Activated naive CD8-positive, alpha-beta T cell treated with anti-CD3 and anti-CD28 coated beads, Interleukin-2, amount 50 U/mL, for 24 hours (primary cell): Measurements from ENCODE around the gene BEST3.
A peak's percentile ranks its signal among the peaks of the same experiment; 100 is the strongest.

Experiments
- ATAC-seq: fragments of 150-1000 bp; cut with Tn5 transposase; one replicate; pipeline ENCODE4 v1.10.0; 2021
- DNase-seq: peaks from one replicate; pipeline ENCODE4 v3.0.0; 2021
- H3K27ac Mint-ChIP-seq: one replicate; pipeline ENCODE4 v1.8.0; 2021; ENCODE audit warnings: mild to moderate bottlenecking, mixed read lengths
- H3K27me3 Mint-ChIP-seq: one replicate; pipeline ENCODE4 v1.8.0; 2021; ENCODE audit warnings: mixed read lengths
- H3K36me3 Mint-ChIP-seq: one replicate; pipeline ENCODE4 v1.8.0; 2021; ENCODE audit warnings: low read depth, mixed read lengths
- H3K4me1 Mint-ChIP-seq: one replicate; pipeline ENCODE4 v1.8.0; 2021; ENCODE audit warnings: mixed read lengths
- H3K4me3 Mint-ChIP-seq: one replicate; pipeline ENCODE4 v1.8.0; 2021; ENCODE audit warnings: mild to moderate bottlenecking, moderate library complexity, mixed read lengths
- H3K9me3 Mint-ChIP-seq: one replicate; pipeline ENCODE4 v1.8.0; 2021; ENCODE audit warnings: mixed read lengths

Gene BEST3

GRCh38 chr12:69647178-69647577 lies 51.9 kb downstream of the BEST3 start:
- Mint-ChIP-seq H3K27me3 (peaks cover 5% of the 10 kb centered on the region), H3K9me3 (no peaks in the 10 kb centered on the region), H3K36me3 (no peaks in the 10 kb centered on the region), H3K4me1 (no peaks in the 10 kb centered on the region), H3K4me3 (no peak overlapping the region), H3K27ac (no peak overlapping the region)
- ATAC-seq (no peak), DNase-seq (no peak)

DNA sequence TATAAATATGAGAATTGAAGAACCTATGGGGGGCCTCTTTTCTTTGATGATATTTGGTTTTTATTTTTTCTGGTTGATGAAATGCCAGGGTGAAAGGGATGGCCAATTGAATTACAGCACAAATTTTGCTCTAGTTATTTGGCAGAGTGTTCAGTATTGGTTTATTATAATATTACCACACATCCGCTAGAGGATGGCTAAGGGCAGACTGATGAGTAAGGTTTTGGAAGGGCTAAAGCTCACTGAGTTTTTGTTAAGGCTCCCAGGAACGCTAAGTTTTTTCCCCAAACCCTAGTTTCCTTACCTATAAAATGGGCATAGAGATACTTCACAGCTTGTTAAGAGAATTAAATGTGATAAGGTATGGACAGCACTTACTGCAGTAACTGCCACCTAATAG lies 54.1 kb downstream of the BEST3 start:
- no peaks in the 10 kb centered on the region for H3K4me1 Mint-ChIP-seq
- H3K27me3 Mint-ChIP-seq: peaks cover 5% of the 10 kb centered on the region
- ATAC-seq: no peak
- no peaks in the 10 kb centered on the region for H3K9me3 Mint-ChIP-seq
- H3K27ac Mint-ChIP-seq: no peak overlapping the region
- DNase-seq: no peak
- H3K4me3 Mint-ChIP-seq: no peak overlapping the region
- H3K36me3 Mint-ChIP-seq: no peaks in the 10 kb centered on the region

- Mint-ChIP-seq H3K27ac (no peak overlapping the region), H3K9me3 (no peaks in the 10 kb centered on the region), H3K4me1 (peaks cover under 1% of the 10 kb centered on the region), H3K27me3 (peaks cover 6% of the 10 kb centered on the region), H3K4me3 (no peak overlapping the region), H3K36me3 (no peaks in the 10 kb centered on the region)
- ATAC-seq: no peak
- no peak for DNase-seq
Measured at GRCh38 chr12:69644511-69644910, 54.6 kb downstream of the BEST3 start.

DNA sequence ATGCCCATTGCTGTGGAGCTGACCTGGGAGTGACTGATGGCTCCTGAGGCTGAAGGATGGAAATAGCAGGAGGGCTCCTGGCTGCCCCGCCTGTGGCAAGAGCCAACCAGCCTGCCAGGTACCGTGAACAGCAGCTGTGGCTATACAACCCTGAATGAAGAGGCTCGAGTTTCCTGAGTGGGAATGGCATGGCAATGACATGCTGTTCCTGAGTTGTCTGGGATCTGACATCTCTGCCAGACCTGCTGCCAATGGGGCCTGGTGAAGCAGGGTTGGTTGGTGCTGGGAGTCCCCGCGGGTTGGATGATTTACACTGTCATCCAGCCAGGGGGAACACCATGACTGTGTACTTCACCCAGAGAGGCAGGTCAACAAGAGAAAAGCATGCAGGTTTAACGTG lies 56.6 kb downstream of the BEST3 start:
- DNase-seq (no peak), ATAC-seq (no peak)
- Mint-ChIP-seq H3K36me3 (no peaks in the 10 kb centered on the region), H3K4me1 (peaks cover 2% of the 10 kb centered on the region), H3K27ac (no peak overlapping the region), H3K27me3 (peaks cover 4% of the 10 kb centered on the region), H3K4me3 (no peak overlapping the region), H3K9me3 (no peaks in the 10 kb centered on the region)

GRCh38 chr12:69641546-69641945 lies 57.6 kb downstream of the BEST3 start:
- Mint-ChIP-seq H3K36me3 (no peaks in the 10 kb centered on the region), H3K4me3 (no peak overlapping the region), H3K9me3 (no peaks in the 10 kb centered on the region), H3K27ac (no peak overlapping the region), H3K4me1 (peaks cover 2% of the 10 kb centered on the region), H3K27me3 (peaks cover 2% of the 10 kb centered on the region)
- ATAC-seq (no peak), DNase-seq (no peak)

DNA sequence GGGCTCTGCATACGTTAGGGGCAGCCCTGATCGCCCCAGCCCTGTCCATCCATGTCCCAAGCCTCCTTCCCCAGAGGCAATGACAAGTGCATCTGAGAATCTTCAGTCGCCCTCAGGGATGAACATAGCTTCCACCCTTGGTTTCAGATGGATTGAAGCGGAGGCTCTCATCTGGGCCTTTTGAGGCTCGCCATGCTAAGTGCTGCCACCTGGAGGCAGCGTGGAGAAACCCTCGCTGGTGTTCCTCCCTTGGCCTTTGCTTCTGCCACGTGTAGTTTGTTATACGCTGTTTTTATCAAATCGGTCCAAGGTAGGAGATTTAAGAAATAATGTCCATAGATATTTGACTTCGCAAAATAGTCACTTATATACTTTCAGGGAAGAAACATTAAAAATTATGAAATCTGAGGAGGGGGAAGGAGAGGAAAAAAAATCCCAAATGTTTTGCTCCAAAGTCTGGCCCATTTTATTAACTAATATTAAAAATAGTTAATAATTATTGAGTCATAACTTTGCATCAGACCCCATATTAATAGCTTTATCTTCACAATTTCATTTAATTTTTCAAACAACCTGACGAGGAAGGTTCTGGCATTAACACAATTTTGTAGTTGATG lies 59.6 kb downstream of the BEST3 start:
- Mint-ChIP-seq H3K27ac (no peak overlapping the region), H3K9me3 (no peaks in the 10 kb centered on the region), H3K4me1 (peaks cover 2% of the 10 kb centered on the region), H3K27me3 (peaks cover 2% of the 10 kb centered on the region), H3K36me3 (no peaks in the 10 kb centered on the region), H3K4me3 (no peak overlapping the region)
- DNase-seq: peak; percentile 69
- ATAC-seq: peak; percentile 72

GRCh38 chr12:69633061-69633460 lies 66.0 kb downstream of the BEST3 start:
- Mint-ChIP-seq H3K9me3 (no peaks in the 10 kb centered on the region), H3K4me3 (no peak overlapping the region), H3K36me3 (no peaks in the 10 kb centered on the region), H3K27me3 (no peaks in the 10 kb centered on the region), H3K4me1 (no peaks in the 10 kb centered on the region), H3K27ac (no peak overlapping the region)
- ATAC-seq: no peak
- DNase-seq: no peak

- no peaks in the 10 kb centered on the region for H3K9me3 Mint-ChIP-seq
- no peaks in the 10 kb centered on the region for H3K4me1 Mint-ChIP-seq
- H3K4me3 Mint-ChIP-seq: no peak overlapping the region
- DNase-seq (no peak), ATAC-seq (no peak)
- no peak overlapping the region for H3K27ac Mint-ChIP-seq
- H3K36me3 Mint-ChIP-seq: no peaks in the 10 kb centered on the region
- no peaks in the 10 kb centered on the region for H3K27me3 Mint-ChIP-seq
Measured at GRCh38 chr12:69630191-69630590, 68.9 kb downstream of the BEST3 start.

- no peak overlapping the region for H3K27ac Mint-ChIP-seq
- no peaks in the 10 kb centered on the region for H3K36me3 Mint-ChIP-seq
- H3K27me3 Mint-ChIP-seq: no peaks in the 10 kb centered on the region
- H3K4me1 Mint-ChIP-seq: no peaks in the 10 kb centered on the region
- ATAC-seq: no peak
- no peaks in the 10 kb centered on the region for H3K9me3 Mint-ChIP-seq
- DNase-seq: no peak
- no peak overlapping the region for H3K4me3 Mint-ChIP-seq
Measured at GRCh38 chr12:69627501-69627900, 71.6 kb downstream of the BEST3 start.

DNA sequence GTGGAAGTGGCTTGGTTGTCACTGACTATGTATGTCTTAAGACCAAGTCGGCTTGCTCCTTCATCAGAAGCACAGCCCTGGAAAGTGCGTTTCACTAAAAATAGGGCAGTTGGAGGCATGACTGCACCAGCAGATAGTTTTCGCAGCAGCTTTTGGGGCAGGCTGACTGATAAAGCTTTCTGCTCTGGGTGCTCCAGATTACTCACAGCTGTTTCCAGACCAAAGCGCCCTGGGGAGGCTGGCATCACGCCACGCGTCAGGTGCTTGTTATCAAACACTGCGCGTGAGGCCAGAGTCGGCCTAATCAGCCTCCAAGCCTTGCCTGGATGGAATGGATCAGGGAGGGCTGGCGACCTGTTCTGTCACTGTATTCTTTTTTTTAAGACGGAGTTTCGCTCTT lies 75.1 kb downstream of the BEST3 start:
- Mint-ChIP-seq H3K4me1 (no peaks in the 10 kb centered on the region), H3K9me3 (no peaks in the 10 kb centered on the region), H3K36me3 (no peaks in the 10 kb centered on the region), H3K4me3 (no peak overlapping the region), H3K27me3 (peaks cover 2% of the 10 kb centered on the region), H3K27ac (no peak overlapping the region)
- no peak for DNase-seq
- no peak for ATAC-seq

- no peak for ATAC-seq
- Mint-ChIP-seq H3K4me3 (no peak overlapping the region), H3K36me3 (no peaks in the 10 kb centered on the region), H3K27ac (no peak overlapping the region), H3K4me1 (no peaks in the 10 kb centered on the region), H3K27me3 (peaks cover 2% of the 10 kb centered on the region), H3K9me3 (no peaks in the 10 kb centered on the region)
- no peak for DNase-seq
Measured at GRCh38 chr12:69621551-69621950, 77.6 kb downstream of the BEST3 start.

DNA sequence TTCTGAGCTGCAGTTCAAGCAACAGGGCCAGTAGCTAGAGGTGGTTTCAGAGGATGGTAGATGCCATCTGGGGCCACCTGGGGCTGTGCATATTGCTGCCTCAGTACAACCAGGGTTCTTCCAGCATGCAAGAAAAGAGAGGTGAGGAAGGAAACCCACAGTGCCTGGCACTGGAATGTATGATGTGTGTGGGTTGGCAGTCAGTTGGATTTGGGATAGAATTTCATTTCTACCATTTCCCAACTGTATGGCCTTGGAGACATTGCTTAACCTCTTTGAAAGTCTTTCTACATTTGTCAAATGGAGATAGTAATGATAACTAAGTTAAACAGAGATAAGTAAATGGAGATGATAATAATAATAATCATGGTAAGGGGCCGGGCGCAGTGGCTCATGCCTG lies 78.2 kb downstream of the BEST3 start:
- Mint-ChIP-seq H3K27ac (no peak overlapping the region), H3K27me3 (peaks cover 2% of the 10 kb centered on the region)

GRCh38 chr12:69620077-69620476 lies 79.0 kb downstream of the BEST3 start:
- Mint-ChIP-seq H3K9me3 (no peaks in the 10 kb centered on the region), H3K27ac (no peak overlapping the region), H3K36me3 (no peaks in the 10 kb centered on the region), H3K4me1 (no peaks in the 10 kb centered on the region), H3K27me3 (peaks cover 5% of the 10 kb centered on the region), H3K4me3 (no peak overlapping the region)
- ATAC-seq (no peak), DNase-seq (no peak)

More for the DNA sequence above, 78.2 kb downstream of the BEST3 start:
- no peak for DNase-seq
- ATAC-seq: no peak
- Mint-ChIP-seq H3K4me3 (no peak overlapping the region), H3K36me3 (no peaks in the 10 kb centered on the region), H3K9me3 (no peaks in the 10 kb centered on the region), H3K4me1 (no peaks in the 10 kb centered on the region)

- H3K36me3 Mint-ChIP-seq: no peaks in the 10 kb centered on the region
- H3K4me1 Mint-ChIP-seq: no peaks in the 10 kb centered on the region
- H3K27me3 Mint-ChIP-seq: peaks cover 5% of the 10 kb centered on the region
- H3K4me3 Mint-ChIP-seq: no peak overlapping the region
- no peaks in the 10 kb centered on the region for H3K9me3 Mint-ChIP-seq
- DNase-seq: no peak
- no peak overlapping the region for H3K27ac Mint-ChIP-seq
- ATAC-seq: no peak
Measured at GRCh38 chr12:69619050-69619449, 80.1 kb downstream of the BEST3 start.

DNA sequence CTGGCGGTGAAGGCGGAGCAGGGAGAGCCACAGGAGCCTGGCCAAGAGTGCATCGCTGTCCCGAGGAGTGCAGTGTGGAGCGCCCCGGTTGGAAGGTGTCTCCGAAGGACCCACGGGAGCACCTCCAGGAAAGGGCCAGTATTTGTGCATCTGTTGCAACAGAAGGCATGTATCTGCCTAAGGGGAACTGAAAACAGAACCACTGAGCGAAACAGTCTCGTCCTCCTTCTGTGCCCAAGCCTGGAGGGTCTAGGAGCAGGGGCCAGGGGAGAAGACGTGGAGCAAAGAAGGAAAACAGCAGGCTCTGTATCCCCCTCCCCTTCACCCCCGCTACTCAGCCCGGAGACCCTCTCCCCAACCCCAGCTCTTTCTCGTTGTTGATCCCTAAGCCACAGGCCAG lies 83.1 kb downstream of the BEST3 start:
- Mint-ChIP-seq H3K27me3 (peaks cover 5% of the 10 kb centered on the region), H3K9me3 (no peaks in the 10 kb centered on the region), H3K4me1 (no peaks in the 10 kb centered on the region), H3K27ac (no peak overlapping the region), H3K4me3 (no peak overlapping the region), H3K36me3 (no peaks in the 10 kb centered on the region)
- ATAC-seq (no peak), DNase-seq (no peak)

GRCh38 chr12:69613351-69613750 lies 85.8 kb downstream of the BEST3 start:
- DNase-seq (no peak), ATAC-seq (no peak)
- Mint-ChIP-seq H3K27ac (no peak overlapping the region), H3K4me3 (no peak overlapping the region), H3K9me3 (no peaks in the 10 kb centered on the region), H3K27me3 (peaks cover 3% of the 10 kb centered on the region), H3K4me1 (no peaks in the 10 kb centered on the region), H3K36me3 (no peaks in the 10 kb centered on the region)
